C4-2B (cell line): ENCODE results near the gene SH3RF1.

Experiments used
- CTCF ChIP-seq: fragments of 450-650 bp; conservative IDR thresholded peaks from 2 replicates; pipeline ENCODE4 v1.5.1; 2017; ENCODE audit warnings: mild to moderate bottlenecking
- ZFX ChIP-seq: fragments of 450-650 bp; IDR thresholded peaks from 2 replicates; pipeline ENCODE4 v1.6.1; 2017

- TF ChIP-seq CTCF (no peak), ZFX (no peak)
These were observed 211.2 kb downstream of the SH3RF1 start for GRCh38 chr4:169059306-169060211.
